SK-N-SH (cell line): ENCODE measurements around the gene PLPP6. TPM values are rescaled to one million over a fixed set of nuclear protein-coding genes. Genes with fewer than 3 reads are reported as not detected.
A peak's percentile ranks its signal among the peaks of the same experiment; 100 is the strongest.

ENCODE experiments used
- CTCF ChIA-PET: fragments of 300-600, 350-600 bp; formaldehyde crosslinking; extraction: SDS; loops from one replicate; lab custom pipeline; 2021; lab: Yijun Ruan, JAX
- POLR2A ChIA-PET: fragments of 350-600 bp; sonication (Branson Sonifier 250); formaldehyde crosslinking; extraction: SDS; loops from one replicate; lab custom pipeline; 2020; ENCODE audit warnings: antibody characterized with exemption, inconsistent platforms; lab: Yijun Ruan, JAX
- DNase-seq: peaks from one replicate; pipeline ENCODE4 v3.0.0; 2012
- H2AFZ ChIP-seq: fragments of 200-600 bp; sonication (generic); 2 replicates; pipeline ENCODE4 v1.8.1; 2016; ENCODE audit warnings: antibody characterized with exemption, mild to moderate bottlenecking, low read depth
- H3F3A ChIP-seq: fragments of 200-600 bp; sonication (generic); replicated peaks from 2 replicates; pipeline ENCODE3; 2016; ENCODE audit warnings: antibody characterized with exemption, mild to moderate bottlenecking; ENCODE audit not compliant: insufficient read depth
- H3K27ac ChIP-seq, 2 experiments: fragments of 200-500 bp in 1 of 2; fragments of 200-600 bp in 1 of 2; sonication (Bioruptor generic) in 1 of 2; sonication (generic), shearing (Covaris generic) in 1 of 2; 2 replicates each; pipeline versions ENCODE4 v1.5.1 to v1.6.1; 2014 to 2016; ENCODE audit warnings: low read depth in 2 of 2, inconsistent platforms in 1 of 2, low read length in 1 of 2, mild to moderate bottlenecking in 1 of 2, mixed read lengths in 1 of 2
- H3K27me3 ChIP-seq: fragments of 200-600 bp; sonication (generic), shearing (Covaris generic); 2 replicates; pipeline ENCODE4 v1.6.1; 2016; ENCODE audit warnings: mixed run types; ENCODE audit not compliant: insufficient read depth
- H3K36me3 ChIP-seq, 2 experiments: fragments of 200-500 bp in 1 of 2; fragments of 200-600 bp in 1 of 2; sonication (Bioruptor generic) in 1 of 2; sonication (generic) in 1 of 2; replicated peaks in 1 of 2; 2 replicates each; pipeline versions ENCODE3 to v1.5.1; 2014 to 2016; ENCODE audit warnings: low read length in 1 of 2, mild to moderate bottlenecking in 1 of 2; ENCODE audit not compliant: insufficient read depth in 2 of 2, control insufficient read depth in 1 of 2
- H3K4me1 ChIP-seq, 2 experiments: fragments of 200-500 bp in 1 of 2; fragments of 200-600 bp in 1 of 2; sonication (Bioruptor generic) in 1 of 2; sonication (generic), shearing (Covaris generic) in 1 of 2; 2 replicates each; pipeline versions ENCODE4 v1.5.1 to v1.6.1; 2014 to 2016; ENCODE audit warnings: low read depth in 1 of 2, low read length in 1 of 2, mixed run types in 1 of 2; ENCODE audit not compliant: insufficient read depth in 2 of 2, control insufficient read depth in 1 of 2
- H3K4me2 ChIP-seq: fragments of 200-600 bp; sonication (generic), shearing (Covaris generic); 2 replicates; pipeline ENCODE4 v1.6.1; 2017; ENCODE audit warnings: mixed run types
- H3K4me3 ChIP-seq, 2 experiments: fragments of 200-500 bp in 1 of 2; fragments of 200-600 bp in 1 of 2; sonication (Bioruptor generic) in 1 of 2; sonication (generic), shearing (Covaris generic) in 1 of 2; 2 replicates each; pipeline versions ENCODE4 v1.5.1 to v1.8.1; 2014 to 2016; ENCODE audit warnings: low read depth in 2 of 2, inconsistent platforms in 1 of 2, low read length in 1 of 2, mild to moderate bottlenecking in 1 of 2, mixed read lengths in 1 of 2, moderate library complexity in 1 of 2
- H3K79me2 ChIP-seq: fragments of 200-600 bp; sonication (generic); 2 replicates; pipeline ENCODE4 v1.8.1; 2017; ENCODE audit warnings: mild to moderate bottlenecking; ENCODE audit not compliant: insufficient read depth
- H3K9ac ChIP-seq: fragments of 200-600 bp; sonication (generic); 2 replicates; pipeline ENCODE4 v1.6.1; 2017; ENCODE audit warnings: mixed run types
- H3K9me2 ChIP-seq: fragments of 200-600 bp; sonication (generic); 2 replicates; pipeline ENCODE4 v1.6.1; 2017; ENCODE audit warnings: mixed run types
- H3K9me3 ChIP-seq: fragments of 200-600 bp; sonication (generic); 2 replicates; pipeline ENCODE4 v1.6.1; 2017; ENCODE audit warnings: mixed run types, mild to moderate bottlenecking, moderate library complexity
- H4K20me1 ChIP-seq: fragments of 200-600 bp; sonication (generic); 2 replicates; pipeline ENCODE4 v1.6.1; 2017; ENCODE audit warnings: mild to moderate bottlenecking, mixed run types; ENCODE audit not compliant: insufficient read depth
- CTCF ChIP-seq: fragments of 200-600 bp; sonication (generic); IDR thresholded peaks from 2 replicates; pipeline ENCODE4 v1.6.1; 2017; ENCODE audit warnings: antibody characterized with exemption, mild to moderate bottlenecking, moderate library complexity
- ELF1 ChIP-seq: IDR thresholded peaks from 2 replicates; pipeline ENCODE4 v1.4.0; 2012
- EZH2phosphoT487 ChIP-seq: fragments of 200-600 bp; sonication (generic); IDR thresholded peaks from 2 replicates; pipeline ENCODE4 v1.6.1; 2017; ENCODE audit warnings: low read depth, mixed run types, mild to moderate bottlenecking, antibody characterized with exemption, moderate library complexity, borderline replicate concordance
- FOSL2 ChIP-seq: IDR thresholded peaks from 2 replicates; pipeline ENCODE4 v1.4.0; 2012; ENCODE audit warnings: low read depth, mild to moderate bottlenecking, moderate library complexity, borderline replicate concordance
- FOXM1 ChIP-seq: IDR thresholded peaks from 2 replicates; pipeline ENCODE4 v1.4.0; 2012; ENCODE audit warnings: low read depth, mild to moderate bottlenecking
- GABPA ChIP-seq: IDR thresholded peaks from 2 replicates; pipeline ENCODE4 v1.4.0; 2012; ENCODE audit warnings: low read depth, mild to moderate bottlenecking
- IRF3 ChIP-seq: fragments of 150-350 bp; IDR thresholded peaks from 2 replicates; pipeline ENCODE4 v1.6.1; 2016; ENCODE audit warnings: mild to moderate bottlenecking, low read depth, low read length
- MAX ChIP-seq: IDR thresholded peaks from 2 replicates; pipeline ENCODE4 v1.4.0; 2012; ENCODE audit warnings: low read depth
- MXI1 ChIP-seq: IDR thresholded peaks from 2 replicates; pipeline ENCODE4 v1.6.1; 2012; ENCODE audit warnings: mild to moderate bottlenecking, low read depth, low read length, improper control_type of control experiment
- RCOR1 ChIP-seq: fragments of 150-350 bp; IDR thresholded peaks from 2 replicates; pipeline ENCODE4 v1.6.1; 2017; ENCODE audit warnings: antibody characterized with exemption, low read length
- RFX5 ChIP-seq: IDR thresholded peaks from 2 replicates; pipeline ENCODE4 v1.6.1; 2012; ENCODE audit warnings: mild to moderate bottlenecking, improper control_type of control experiment, low read length
- RXRA ChIP-seq: IDR thresholded peaks from 2 replicates; pipeline ENCODE4 v1.4.0; 2012; ENCODE audit warnings: low read depth, mild to moderate bottlenecking, borderline replicate concordance
- SIN3A ChIP-seq: IDR thresholded peaks from 2 replicates; pipeline ENCODE4 v1.6.1; 2012; ENCODE audit warnings: low read depth, mild to moderate bottlenecking, low read length, moderate library complexity, borderline replicate concordance
- SMC3 ChIP-seq: IDR thresholded peaks from 2 replicates; pipeline ENCODE4 v1.6.1; 2012; ENCODE audit warnings: low read depth, low read length, improper control_type of control experiment
- TAF1 ChIP-seq: IDR thresholded peaks from 2 replicates; pipeline ENCODE4 v1.6.1; 2012; ENCODE audit warnings: low read depth, mild to moderate bottlenecking, low read length, moderate library complexity, borderline replicate concordance
- USF2 ChIP-seq: fragments of 150-350 bp; IDR thresholded peaks from 2 replicates; pipeline ENCODE4 v1.6.1; 2017; ENCODE audit warnings: antibody characterized with exemption, low read length, low read depth, borderline replicate concordance
- YY1 ChIP-seq: IDR thresholded peaks from 2 replicates; pipeline ENCODE4 v1.4.0; 2012; ENCODE audit warnings: low read depth, mild to moderate bottlenecking
- WGBS: methylation state at CpG from one replicate; pipeline ENCODE4 v1.1.6; 2017; ENCODE audit warnings: low lambda C conversion rate; 5-methylcytosine and 5-hydroxymethylcytosine counted together
- polyA plus RNA-seq, 3 experiments: library from polyadenylated mRNA; depleted of rRNA; stranded (reverse); fragments of >200 nt; gene quantifications; 2 replicates each; pipeline ENCODE4 v1.2.3, GENCODE V29; 2012
- TF ChIP-seq, protein P1 (sequence below): IDR thresholded peaks from 2 replicates; pipeline ENCODE4; 2012

Gene PLPP6
- polyA plus RNA-seq, 1 of the 3 experiments (the other 2 are of a cell fraction): 8.8 TPM

DNA sequence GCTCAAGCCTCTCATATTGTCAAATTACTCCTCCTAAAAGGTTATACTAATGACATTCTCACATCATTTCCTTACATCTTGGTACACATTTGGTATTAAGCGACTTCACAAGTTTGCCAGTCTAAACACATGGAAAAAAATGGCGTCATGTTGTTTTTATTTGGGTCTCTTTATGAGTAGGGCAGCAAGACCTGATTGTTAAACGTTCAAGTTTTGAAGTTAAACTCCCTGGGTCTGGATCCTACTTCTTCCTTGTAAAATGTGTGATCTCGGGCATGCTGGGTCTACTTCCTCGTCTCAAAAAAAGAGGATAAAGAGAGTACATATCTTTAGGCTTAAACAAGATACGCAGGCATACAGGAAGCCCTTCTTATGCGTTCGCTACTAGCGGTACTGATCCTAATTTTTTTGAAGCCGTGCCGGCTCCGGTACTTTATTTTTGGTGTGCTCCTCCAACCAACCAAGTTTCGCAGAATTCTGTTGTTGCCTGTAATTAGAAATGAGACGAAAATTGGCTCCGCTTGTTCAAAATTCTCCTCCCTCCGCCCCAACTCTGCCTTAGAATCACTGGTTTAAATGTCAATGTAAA is 16.7 kb downstream of the PLPP6 start:
- Histone ChIP-seq H3K27me3 (no peaks in the 10 kb centered on the region), H3K9me2 (no peaks in the 10 kb centered on the region), H3K4me1 (peaks cover 3 to 5% of the 10 kb centered on the region in 2 experiments; a peak in 3 of 4 replicates), H3F3A (peaks cover 14% of the 10 kb centered on the region), H3K27ac (peak overlapping the region; percentile 96 to 97), H3K36me3 (peaks cover 0 to 3% of the 10 kb centered on the region in 2 experiments), H4K20me1 (no peaks in the 10 kb centered on the region)
- 2% methylated on average over 16 of the region's 16 CpGs for WGBS
- CTCF ChIA-PET: interaction anchor here (1.3 to 1.4 kb wide), 2 partner anchors 16 to 62 kb away, joined by 3 to 6 read pairs; partner anchors contain the start of gene PLPP6
- TF ChIP-seq YY1: peak; percentile 80; the same call in 1 of the 2 replicates
- no peak for TF ChIP-seq SMC3
- TF ChIP-seq, protein P1, sequence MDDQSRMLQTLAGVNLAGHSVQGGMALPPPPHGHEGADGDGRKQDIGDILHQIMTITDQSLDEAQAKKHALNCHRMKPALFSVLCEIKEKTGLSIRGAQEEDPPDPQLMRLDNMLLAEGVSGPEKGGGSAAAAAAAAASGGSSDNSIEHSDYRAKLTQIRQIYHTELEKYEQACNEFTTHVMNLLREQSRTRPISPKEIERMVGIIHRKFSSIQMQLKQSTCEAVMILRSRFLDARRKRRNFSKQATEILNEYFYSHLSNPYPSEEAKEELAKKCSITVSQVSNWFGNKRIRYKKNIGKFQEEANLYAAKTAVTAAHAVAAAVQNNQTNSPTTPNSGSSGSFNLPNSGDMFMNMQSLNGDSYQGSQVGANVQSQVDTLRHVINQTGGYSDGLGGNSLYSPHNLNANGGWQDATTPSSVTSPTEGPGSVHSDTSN: no peak
- TF ChIP-seq MAX: peak; percentile 82
- TF ChIP-seq, all 33 proteins: peak for 2
- H3K4me2 ChIP-seq: peak overlapping the region; percentile 95
- peak overlapping the region; percentile 91 for H3K9ac ChIP-seq
- POLR2A ChIA-PET: interaction anchor here (1.0 to 1.4 kb wide), 6 partner anchors 13 to 62 kb away, joined by 3 to 17 read pairs (median 5); partner anchors contain the start of genes PLPP6 and SPATA6L
- H2AFZ ChIP-seq: peak overlapping the region; percentile 88
- H3K79me2 ChIP-seq: peaks cover 41% of the 10 kb centered on the region
- H3K4me3 ChIP-seq: peak overlapping the region; percentile 80 to 85
- no peaks in the 10 kb centered on the region for H3K9me3 ChIP-seq
- peak; percentile 28 for DNase-seq

GRCh38 chr9:4679268-4680172 is 17.4 kb downstream of the PLPP6 start, which contains the start of gene CDC37L1:
CDC37L1 (plus strand) TSS chr9:4679569; CDS start chr9:4679768, 199 bp downstream.
- 2% methylated on average over 24 of the region's 66 CpGs for WGBS
- H3K4me2 ChIP-seq: peak within 1 kb of the TSS; percentile 95
- H2AFZ ChIP-seq: peak within 1 kb of the TSS; percentile 88
- H3K9me2 ChIP-seq: no peaks in the 10 kb centered on the region
- H3F3A ChIP-seq: peaks cover 14% of the 10 kb centered on the region
- peaks cover 48% of the 10 kb centered on the region for H3K79me2 ChIP-seq
- H4K20me1 ChIP-seq: no peaks in the 10 kb centered on the region
- H3K4me1 ChIP-seq: peaks cover 3 to 5% of the 10 kb centered on the region in 2 experiments; a peak in 3 of 4 replicates
- H3K36me3 ChIP-seq: peaks cover 0 to 3% of the 10 kb centered on the region in 2 experiments
- DNase-seq: peak; percentile 93
- peak within 1 kb of the TSS; percentile 96 to 97 for H3K27ac ChIP-seq
- no peaks in the 10 kb centered on the region for H3K9me3 ChIP-seq
- CTCF ChIA-PET: interaction anchor here (0.6 to 1.4 kb wide), 3 partner anchors 17 to 113 kb away, joined by 3 to 6 read pairs (median 3); partner anchors contain the start of genes PLPP6 and RCL1
- H3K9ac ChIP-seq: peak within 1 kb of the TSS; percentile 91
- H3K4me3 ChIP-seq: peak within 1 kb of the TSS; percentile 80 to 85
- POLR2A ChIA-PET: interaction anchor here (1.0 to 1.4 kb wide), 6 partner anchors 14 to 61 kb away, joined by 3 to 17 read pairs (median 5); partner anchors contain the start of genes PLPP6 and SPATA6L
- no peaks in the 10 kb centered on the region for H3K27me3 ChIP-seq
- TF ChIP-seq TAF1 (peak; percentile 97), ELF1 (peak; percentile 76), RFX5 (0 out of 2 replicates have a peak, but pooled peaks have one; percentile 53), IRF3 (no peak), GABPA (peak; percentile 90), FOXM1 (no peak), MAX (peak; percentile 73; the same call in 1 of the 2 replicates), SIN3A (peak; percentile 92), MXI1 (peak; percentile 80), EZH2phosphoT487 (no peak), FOSL2 (no peak; the same call in 1 of the 2 replicates), RXRA (no peak), USF2 (no peak), CTCF (peak; percentile 60), RCOR1 (0 out of 2 replicates have a peak, but pooled peaks have one; percentile 48)
